Activated CD8-positive, alpha-beta T cell treated with anti-CD3 and anti-CD28 coated beads, Interleukin-2, amount 10 ng/mL, durations not matched to agents 7 days and 5 days (primary cell): ENCODE measurements around the gene SLC6A13. TPM values are rescaled to one million over a fixed set of nuclear protein-coding genes. Genes with fewer than 3 reads are reported as not detected.

Source experiments
- ATAC-seq: fragments of 150-1000 bp; cut with Tn5 transposase; one replicate; pipeline ENCODE4 v1.10.0; 2021; ENCODE audit warnings: moderate library complexity
- CTCF ChIA-PET: fragments of 350-600 bp; sonication (Branson Sonifier 250); formaldehyde crosslinking; loops from one replicate; lab custom pipeline; 2021; ENCODE audit warnings: antibody characterized with exemption; lab: Charles Lee
- POLR2A ChIA-PET: fragments of 350-600 bp; sonication (Branson Sonifier 250); formaldehyde crosslinking; loops from one replicate; lab custom pipeline; 2021; ENCODE audit warnings: antibody characterized with exemption; lab: Charles Lee
- DNase-seq: peaks from one replicate; pipeline ENCODE4 v3.0.0-alpha.2; 2020
- H3K27ac Mint-ChIP-seq: one replicate; pipeline ENCODE4 v1.8.0; 2021; ENCODE audit warnings: mild to moderate bottlenecking, mixed read lengths
- H3K27me3 Mint-ChIP-seq: one replicate; pipeline ENCODE4 v1.8.0; 2021; ENCODE audit warnings: low read depth, mixed read lengths
- H3K36me3 Mint-ChIP-seq: one replicate; pipeline ENCODE4 v1.8.0; 2021; ENCODE audit warnings: low read depth, mixed read lengths
- H3K4me1 Mint-ChIP-seq: one replicate; pipeline ENCODE4 v1.8.0; 2021; ENCODE audit warnings: low read depth, mixed read lengths
- H3K4me3 Mint-ChIP-seq: one replicate; pipeline ENCODE4 v1.8.0; 2021; ENCODE audit warnings: mild to moderate bottlenecking, mixed read lengths
- H3K9me3 Mint-ChIP-seq: one replicate; pipeline ENCODE4 v1.8.0; 2022; ENCODE audit warnings: mixed read lengths; ENCODE audit not compliant: insufficient read depth
- total RNA-seq, 2 experiments: library from RNA; stranded (reverse); gene quantifications; one replicate each; pipeline ENCODE4 v1.2.3, GENCODE V29; 2021

Gene SLC6A13
- total RNA-seq, 2 experiments from 2014 or later, result 0.26 TPM; not detected in 1

DNA sequence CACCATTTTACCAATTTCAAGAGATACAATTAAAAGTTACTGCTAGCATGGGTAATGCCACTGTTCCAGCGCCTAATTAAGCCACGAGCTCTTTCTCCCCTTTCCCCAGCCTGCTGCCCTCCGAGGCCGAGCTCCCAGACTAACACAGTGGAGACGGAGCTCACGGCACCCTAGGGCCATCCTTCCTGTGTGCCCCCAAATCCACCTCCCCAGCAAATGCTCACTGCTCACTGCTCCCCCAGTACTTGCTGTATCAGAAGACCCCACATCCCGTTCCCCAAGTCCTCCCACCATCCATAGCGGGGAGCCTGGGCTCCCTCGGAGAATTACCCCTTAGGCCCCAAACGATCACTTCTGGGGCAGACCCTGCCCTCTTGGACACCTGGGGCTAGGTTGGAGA is 91.4 kb downstream of the SLC6A13 start:
- CTCF ChIA-PET, result no interaction called here
- ATAC-seq (no peak), DNase-seq (no peak)
- no peaks in the 10 kb centered on the region for H3K9me3 Mint-ChIP-seq
- H3K36me3 Mint-ChIP-seq, result no peaks in the 10 kb centered on the region
- H3K27me3 Mint-ChIP-seq, result no peaks in the 10 kb centered on the region
- no peak overlapping the region for H3K4me3 Mint-ChIP-seq
- peaks cover 29% of the 10 kb centered on the region for H3K4me1 Mint-ChIP-seq
- POLR2A ChIA-PET, result no interaction called here
- no peak overlapping the region for H3K27ac Mint-ChIP-seq

Other genes starting within 250 kb of the SLC6A13 start
- 1 to 10 TPM; 1.7 to 2.6 TPM for gene IQSEC3, start 196.1 kb downstream of the SLC6A13 start, total RNA-seq
- not detected for gene SLC6A12, start 48.7 kb downstream of the SLC6A13 start, total RNA-seq
- 10 to 100 TPM; 81.5 to 87.7 TPM for gene KDM5A, start 126.5 kb upstream of the SLC6A13 start, total RNA-seq
- gene CCDC77, start 138.8 kb upstream of the SLC6A13 start, total RNA-seq, result 10 to 100 TPM; 16.8 to 18.9 TPM
- gene B4GALNT3, start 197.1 kb upstream of the SLC6A13 start, total RNA-seq, result 10 to 100 TPM; 10.9 to 11.1 TPM